ENCODE results near the gene JDP2. TPM values are rescaled to one million over a fixed set of nuclear protein-coding genes. Genes with fewer than 3 reads are reported as not detected.

JDP2 gene
- total RNA-seq, 1 donor from 2014 or later = 72.2 TPM

DNA sequence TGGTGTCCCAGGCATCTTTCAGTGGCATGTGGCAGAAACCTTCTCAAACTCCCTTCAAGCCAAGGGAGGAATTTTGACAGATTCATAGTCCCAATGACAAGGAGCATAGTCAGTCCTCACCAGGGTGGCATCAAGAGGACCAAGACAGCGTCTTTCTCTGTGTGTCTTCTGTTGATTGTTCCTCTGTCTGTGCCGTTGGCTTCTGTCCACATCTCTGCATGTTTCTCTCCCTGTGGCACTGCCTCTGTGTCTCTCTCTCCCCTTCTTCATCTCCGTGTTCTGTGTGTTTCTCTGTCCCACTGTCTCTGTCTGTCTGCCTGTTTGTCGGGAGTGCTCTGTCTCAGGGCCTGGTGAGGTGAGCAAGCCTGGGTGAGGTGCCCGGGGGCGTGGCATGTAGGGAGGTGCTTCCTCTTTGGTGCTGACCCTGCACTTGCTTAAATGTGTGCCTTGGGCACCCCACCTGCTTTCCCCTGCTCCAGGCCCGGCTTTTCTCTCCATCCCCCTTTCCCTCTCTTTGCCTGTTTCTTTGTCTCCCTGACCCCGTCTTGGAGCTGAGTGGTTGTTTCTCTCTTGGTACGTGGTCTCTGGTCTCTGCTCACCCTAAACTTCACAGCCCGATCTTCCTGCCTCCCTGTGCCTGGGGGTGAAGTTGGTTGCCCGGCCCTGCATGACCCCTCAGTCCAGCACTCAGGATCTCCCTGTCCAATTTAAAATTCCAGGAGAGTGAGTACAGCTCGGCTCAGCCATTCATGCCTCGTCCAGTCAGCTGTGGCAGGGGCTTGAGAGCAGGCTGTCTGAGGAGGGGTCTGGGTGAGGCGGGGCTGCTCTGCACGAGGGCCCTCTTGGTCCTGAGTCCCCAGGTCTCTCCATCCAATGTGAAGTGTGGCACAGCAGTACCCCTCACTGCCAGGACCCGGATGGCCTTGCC, 28.5 kb downstream of the JDP2 start:
- H3K4me3 Mint-ChIP-seq (ENCODE audit: unreplicated experiment) = no peak overlapping the region
- H3K36me3 Mint-ChIP-seq (ENCODE audit: low read depth) = peaks cover 11% of the 10 kb centered on the region
- no peaks in the 10 kb centered on the region for H3K27me3 Mint-ChIP-seq (ENCODE audit: low read depth)
- TF ChIP-seq, protein P1, sequence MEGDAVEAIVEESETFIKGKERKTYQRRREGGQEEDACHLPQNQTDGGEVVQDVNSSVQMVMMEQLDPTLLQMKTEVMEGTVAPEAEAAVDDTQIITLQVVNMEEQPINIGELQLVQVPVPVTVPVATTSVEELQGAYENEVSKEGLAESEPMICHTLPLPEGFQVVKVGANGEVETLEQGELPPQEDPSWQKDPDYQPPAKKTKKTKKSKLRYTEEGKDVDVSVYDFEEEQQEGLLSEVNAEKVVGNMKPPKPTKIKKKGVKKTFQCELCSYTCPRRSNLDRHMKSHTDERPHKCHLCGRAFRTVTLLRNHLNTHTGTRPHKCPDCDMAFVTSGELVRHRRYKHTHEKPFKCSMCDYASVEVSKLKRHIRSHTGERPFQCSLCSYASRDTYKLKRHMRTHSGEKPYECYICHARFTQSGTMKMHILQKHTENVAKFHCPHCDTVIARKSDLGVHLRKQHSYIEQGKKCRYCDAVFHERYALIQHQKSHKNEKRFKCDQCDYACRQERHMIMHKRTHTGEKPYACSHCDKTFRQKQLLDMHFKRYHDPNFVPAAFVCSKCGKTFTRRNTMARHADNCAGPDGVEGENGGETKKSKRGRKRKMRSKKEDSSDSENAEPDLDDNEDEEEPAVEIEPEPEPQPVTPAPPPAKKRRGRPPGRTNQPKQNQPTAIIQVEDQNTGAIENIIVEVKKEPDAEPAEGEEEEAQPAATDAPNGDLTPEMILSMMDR (IDR thresholded peaks at IDR 0.05) = no peak
- no peaks in the 10 kb centered on the region for H3K9me3 Mint-ChIP-seq (ENCODE audit: low read depth)
- peaks cover 74% of the 10 kb centered on the region for H3K4me1 Mint-ChIP-seq (ENCODE audit: low read depth)
- no peak overlapping the region for H3K27ac Mint-ChIP-seq (ENCODE audit: unreplicated experiment)
- DNase-seq (ENCODE audit: low spot score) = no peak

DNA sequence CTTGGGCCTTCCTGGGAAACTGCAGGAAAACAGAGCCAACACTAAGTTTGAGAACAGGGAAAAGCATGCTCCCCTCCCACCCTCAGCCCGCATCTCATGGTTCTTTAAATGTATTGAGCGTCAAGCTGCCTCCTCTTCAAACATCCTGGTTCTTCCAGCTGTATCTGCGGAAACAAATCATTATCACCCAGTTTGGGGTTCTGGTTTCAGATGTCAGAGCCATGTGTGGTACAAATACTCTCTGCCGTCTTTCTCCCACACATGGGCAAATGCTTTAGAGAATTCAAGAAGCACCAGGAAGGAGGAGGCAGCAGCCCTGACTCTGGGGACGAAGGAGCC, 29.1 kb downstream of the JDP2 start:
- H3K27me3 Mint-ChIP-seq (ENCODE audit: low read depth) = no peaks in the 10 kb centered on the region
- H3K4me1 Mint-ChIP-seq (ENCODE audit: low read depth) = peaks cover 68% of the 10 kb centered on the region
- no peak overlapping the region for H3K4me3 Mint-ChIP-seq (ENCODE audit: unreplicated experiment)
- H3K36me3 Mint-ChIP-seq (ENCODE audit: low read depth) = peaks cover 10% of the 10 kb centered on the region
- H3K9me3 Mint-ChIP-seq (ENCODE audit: low read depth) = no peaks in the 10 kb centered on the region
- TF ChIP-seq, protein P1 (IDR thresholded peaks at IDR 0.05) = no peak
- H3K27ac Mint-ChIP-seq (ENCODE audit: unreplicated experiment) = no peak overlapping the region
- no peak for DNase-seq (ENCODE audit: low spot score)

DNA sequence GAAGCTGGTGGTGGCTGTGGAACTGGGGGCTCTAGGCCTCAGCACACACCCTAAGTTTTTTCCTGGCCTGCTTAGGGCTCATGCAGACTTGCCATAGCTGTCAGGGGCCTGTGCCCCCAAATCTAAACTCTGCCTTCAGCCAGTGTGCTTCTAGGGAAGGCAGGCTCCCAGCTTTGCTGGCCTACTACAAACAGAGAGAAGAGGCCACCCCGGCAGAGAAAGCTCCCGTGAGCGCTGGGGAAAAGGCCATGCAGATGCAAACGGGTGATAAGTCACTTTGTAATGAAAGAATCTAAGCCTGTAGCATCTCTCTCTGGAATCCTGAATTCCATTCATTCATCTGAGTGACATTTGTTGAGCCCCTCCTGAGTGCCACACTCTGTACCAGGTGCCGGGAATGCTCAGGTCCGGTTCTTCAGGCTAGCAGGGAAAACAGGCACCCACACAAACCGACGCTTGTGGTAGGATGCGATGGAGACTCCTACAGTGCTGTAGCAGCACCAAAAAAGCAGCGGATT, 29.9 kb downstream of the JDP2 start:
- TF ChIP-seq, protein P1 (IDR thresholded peaks at IDR 0.05) = no peak
- H3K27ac Mint-ChIP-seq (ENCODE audit: unreplicated experiment) = peak overlapping the region; percentile 3
- H3K4me3 Mint-ChIP-seq (ENCODE audit: unreplicated experiment) = no peak overlapping the region
- DNase-seq (ENCODE audit: low spot score) = no peak
- H3K36me3 Mint-ChIP-seq (ENCODE audit: low read depth) = peaks cover 14% of the 10 kb centered on the region
- peaks cover 60% of the 10 kb centered on the region for H3K4me1 Mint-ChIP-seq (ENCODE audit: low read depth)
- H3K9me3 Mint-ChIP-seq (ENCODE audit: low read depth) = no peaks in the 10 kb centered on the region
- H3K27me3 Mint-ChIP-seq (ENCODE audit: low read depth) = no peaks in the 10 kb centered on the region

DNA sequence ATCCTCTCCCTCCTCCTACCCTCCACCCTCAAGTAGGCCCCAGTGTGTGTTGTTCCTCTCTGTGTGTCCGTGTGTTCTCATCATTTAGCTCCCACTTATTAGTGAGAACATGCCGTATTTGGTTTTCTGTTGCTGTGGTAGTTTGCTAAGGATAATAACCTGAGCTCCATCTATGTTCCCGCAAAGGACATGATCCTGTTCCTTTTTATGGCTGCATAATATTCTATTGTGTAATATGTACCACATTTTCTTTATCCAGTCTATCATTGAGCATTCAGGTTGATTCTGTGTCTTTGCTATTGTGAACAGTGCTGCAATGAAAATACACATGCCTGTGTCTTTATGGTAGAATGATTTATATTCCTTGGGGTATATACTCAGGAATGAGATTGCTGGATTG, 30.5 kb downstream of the JDP2 start:
- Mint-ChIP-seq H3K27ac (ENCODE audit: unreplicated experiment) (no peak overlapping the region), H3K27me3 (ENCODE audit: low read depth) (no peaks in the 10 kb centered on the region), H3K36me3 (ENCODE audit: low read depth) (peaks cover 15% of the 10 kb centered on the region), H3K4me1 (ENCODE audit: low read depth) (peaks cover 54% of the 10 kb centered on the region), H3K9me3 (ENCODE audit: low read depth) (no peaks in the 10 kb centered on the region), H3K4me3 (ENCODE audit: unreplicated experiment) (no peak overlapping the region)
- TF ChIP-seq, protein P1 (IDR thresholded peaks at IDR 0.05) = no peak
- DNase-seq (ENCODE audit: low spot score) = no peak

DNA sequence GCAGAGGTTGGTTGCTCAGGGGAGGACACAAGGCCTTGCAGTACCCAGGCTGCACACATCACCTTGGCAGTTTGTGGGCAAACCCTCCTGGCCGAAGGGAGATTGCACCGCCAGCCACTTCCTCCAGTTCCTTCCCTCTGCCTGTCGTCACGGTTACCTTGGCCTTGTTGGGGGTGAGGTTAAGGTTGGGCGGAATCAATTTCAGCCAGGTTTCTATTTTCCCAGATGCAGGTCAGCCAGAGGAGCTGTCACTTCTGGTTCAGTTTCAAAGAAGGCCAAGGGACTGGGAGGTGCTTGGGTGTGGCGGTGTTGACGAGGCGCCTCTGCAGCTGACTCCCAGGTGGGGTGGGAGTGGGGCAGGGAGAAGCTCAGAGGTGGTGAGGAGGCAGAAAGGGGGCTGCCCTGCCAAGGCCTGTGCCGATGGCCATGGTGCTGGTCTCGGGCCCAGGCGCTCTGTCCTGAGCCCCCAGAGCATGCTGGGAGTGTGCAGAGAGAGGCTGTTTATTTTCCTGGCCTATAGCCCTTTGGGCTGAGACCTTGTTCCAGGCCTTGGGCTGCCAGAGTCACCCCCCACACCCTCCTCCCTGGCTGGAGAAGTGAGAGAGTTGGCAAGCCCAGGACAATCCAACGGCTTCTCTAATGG, 31.4 kb downstream of the JDP2 start:
- Mint-ChIP-seq H3K27ac (ENCODE audit: unreplicated experiment) (no peak overlapping the region), H3K4me3 (ENCODE audit: unreplicated experiment) (no peak overlapping the region)

More for the DNA sequence above, 31.4 kb downstream of the JDP2 start:
- Mint-ChIP-seq H3K27me3 (ENCODE audit: low read depth) (no peaks in the 10 kb centered on the region), H3K36me3 (ENCODE audit: low read depth) (peaks cover 16% of the 10 kb centered on the region), H3K4me1 (ENCODE audit: low read depth) (peaks cover 45% of the 10 kb centered on the region), H3K9me3 (ENCODE audit: low read depth) (no peaks in the 10 kb centered on the region)
- TF ChIP-seq, protein P1 (IDR thresholded peaks at IDR 0.05) = no peak
- no peak for DNase-seq (ENCODE audit: low spot score)
